DMS114 treated with DMSO at 0.1 percent for 48 hours (cell line): Measurements from ENCODE around the gene GTPBP3.

Source experiments
- DNase-seq: peaks from one replicate; lab custom pipeline; 2025; ENCODE audit not compliant: unreplicated experiment; lab: John Stamatoyannopoulos, UW

Gene GTPBP3

DNA sequence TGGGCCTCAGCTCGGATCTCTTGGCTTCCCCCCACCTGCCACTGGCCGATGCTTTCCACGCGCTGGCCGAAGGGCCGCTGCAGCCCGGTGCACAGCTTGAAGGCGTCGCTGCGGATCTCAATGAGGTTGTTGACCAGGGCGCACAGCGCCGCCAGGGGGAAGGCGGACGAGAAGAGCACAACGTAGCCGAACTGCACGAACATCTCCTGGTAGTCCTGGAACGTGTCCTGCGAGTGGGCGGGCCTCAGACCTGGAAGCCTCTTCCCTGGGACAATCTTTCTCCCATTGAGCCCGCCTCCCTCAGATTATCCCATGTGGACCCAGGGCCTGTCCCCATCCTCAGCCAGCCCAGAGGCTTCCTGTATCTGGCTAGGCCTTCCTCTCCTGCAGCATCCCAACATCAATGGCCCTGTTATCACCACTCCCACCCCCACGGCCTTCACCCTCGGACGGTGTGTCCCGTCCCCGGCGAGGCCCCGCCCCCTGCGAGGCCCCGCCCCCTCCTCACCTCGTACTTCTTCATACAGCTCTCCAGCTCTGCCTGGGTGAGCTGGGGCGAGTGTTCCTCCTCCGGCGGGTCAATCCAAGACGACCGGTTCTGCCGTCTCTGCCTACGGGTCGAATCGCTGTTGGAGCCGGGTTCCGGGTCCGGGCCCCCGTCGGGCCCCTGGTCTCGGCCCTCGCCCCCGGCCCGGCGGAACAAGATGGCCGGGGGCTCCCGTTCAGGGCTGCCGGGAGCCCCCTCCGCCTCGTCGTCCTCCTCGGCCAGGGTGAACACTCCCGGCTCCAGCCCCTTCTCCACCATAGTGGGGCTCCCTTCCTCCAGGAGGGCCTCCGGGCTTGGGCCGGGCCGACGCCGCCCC, 9.5 kb upstream of the GTPBP3 start:
- DNase-seq = no peak

DNA sequence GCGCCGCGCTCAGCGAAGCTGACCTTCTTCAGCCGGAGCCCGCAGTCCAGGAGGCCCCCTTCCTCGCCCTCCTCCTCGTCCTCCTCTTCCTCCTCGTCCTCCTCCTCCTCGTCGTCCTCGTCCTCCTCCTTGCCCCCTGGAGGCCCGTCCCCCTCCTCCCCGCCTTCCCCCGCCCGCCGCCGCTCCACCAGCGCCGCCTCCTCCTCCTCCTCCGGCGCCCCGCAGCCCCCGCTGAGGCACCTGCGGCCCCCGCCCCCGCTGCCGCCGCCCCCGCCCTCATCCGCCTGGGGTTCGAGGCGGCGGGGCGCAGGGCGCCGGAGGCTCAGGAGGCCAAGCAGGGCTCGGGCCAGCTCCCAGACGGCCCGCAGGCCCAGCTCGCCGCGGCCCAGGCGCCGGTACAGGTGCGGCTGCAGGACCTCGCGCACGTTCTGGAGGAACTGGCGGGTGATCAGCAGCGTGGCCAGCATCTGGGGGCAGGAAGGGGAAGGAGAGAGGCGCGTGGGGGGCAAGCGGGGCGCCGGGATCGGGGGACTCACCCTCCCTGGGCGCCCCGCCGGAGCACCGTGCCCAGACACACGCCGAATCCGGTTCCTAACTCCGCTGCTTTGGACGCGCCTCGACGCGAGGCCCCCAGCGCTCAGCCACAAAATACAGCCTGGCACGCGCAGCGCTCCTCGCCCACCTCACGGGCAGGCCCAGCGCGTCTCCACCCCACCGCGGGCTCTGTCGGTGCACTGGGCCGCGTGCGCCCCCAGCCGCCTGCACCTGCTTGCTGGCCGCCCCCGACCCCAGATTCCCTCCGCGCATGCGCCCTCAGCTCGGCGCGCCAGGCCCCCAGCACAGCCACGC, 8.6 kb upstream of the GTPBP3 start:
- DNase-seq = no peak

DNA sequence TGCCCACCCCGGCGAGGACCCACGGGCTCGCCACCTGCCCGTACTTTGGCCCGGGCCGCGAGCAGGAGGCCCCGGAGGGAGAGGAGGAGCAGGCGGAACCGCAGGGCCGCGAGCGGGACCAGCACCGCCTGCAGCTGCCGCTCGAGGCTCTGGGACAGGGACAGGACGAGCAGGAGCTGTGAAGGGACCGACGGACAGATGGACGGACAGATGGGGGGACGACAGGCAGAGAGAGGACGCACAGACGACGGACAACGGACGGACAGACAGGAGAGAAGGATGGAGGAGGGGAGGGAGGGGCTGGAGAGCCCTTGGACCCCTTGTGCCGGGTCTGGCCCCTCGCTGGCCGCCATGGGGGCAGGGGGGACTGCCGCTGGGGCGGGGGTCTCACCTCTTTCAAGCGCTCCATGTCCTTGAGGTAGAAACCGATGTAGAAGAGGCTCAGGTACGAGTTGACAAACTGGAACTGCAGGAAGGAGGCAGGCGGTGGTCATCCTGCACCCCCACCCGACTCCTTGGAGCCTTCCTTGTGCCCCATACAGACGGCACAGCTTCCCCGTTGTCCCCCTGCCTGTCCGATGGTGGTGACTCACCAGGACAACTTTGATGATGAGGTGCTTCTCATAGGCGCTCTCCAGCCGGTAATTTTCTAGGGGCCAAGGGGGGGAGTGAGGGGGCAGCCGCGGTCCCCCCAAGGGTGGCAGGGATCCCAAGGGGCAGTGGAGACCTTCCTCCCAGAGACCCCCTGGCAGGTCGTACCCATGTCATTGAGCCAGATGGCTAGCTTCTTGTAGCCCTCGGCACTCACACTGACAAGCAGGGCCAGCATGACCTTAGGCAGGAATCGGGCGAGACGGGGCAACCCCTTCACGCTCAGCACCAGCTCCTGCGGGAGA, 7.7 kb upstream of the GTPBP3 start:
- no peak for DNase-seq

DNA sequence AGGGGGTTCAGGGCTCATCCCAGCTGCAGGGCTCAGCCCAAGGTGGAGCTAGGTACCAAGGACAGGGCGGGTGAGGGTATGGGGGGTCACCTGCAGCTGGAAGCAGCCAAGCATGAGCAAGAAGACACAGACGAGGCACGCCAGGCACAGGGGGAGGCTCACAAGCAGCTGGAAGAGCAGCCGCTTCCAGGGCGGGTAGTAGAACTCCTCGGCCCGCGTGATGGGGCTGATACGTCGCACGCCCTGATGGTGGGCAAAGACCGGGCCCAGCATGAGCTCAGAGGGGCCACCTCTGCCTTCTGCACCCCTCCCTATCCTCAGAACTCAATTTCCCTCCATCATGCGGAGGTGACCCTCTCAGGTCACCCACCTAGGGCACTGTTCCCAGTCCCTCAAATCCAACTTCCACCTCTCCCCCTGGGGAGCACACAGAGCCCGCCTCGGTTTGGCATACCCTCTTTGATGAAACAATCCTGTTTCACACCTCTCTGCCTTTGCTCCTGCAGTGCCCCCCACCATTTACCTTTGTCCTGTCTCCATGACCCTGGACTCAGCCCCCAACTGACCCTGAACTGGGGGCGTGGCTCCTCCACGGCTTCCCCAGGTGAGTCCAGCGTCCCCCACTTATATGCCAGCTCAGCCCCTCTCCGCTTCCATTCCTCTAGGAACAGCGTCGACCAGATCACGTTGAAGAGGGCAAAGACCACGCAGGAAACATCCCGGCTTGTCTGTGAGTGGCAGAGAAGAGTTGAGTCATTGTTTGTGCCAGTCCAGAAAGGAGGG, 6.9 kb upstream of the GTPBP3 start:
- DNase-seq = no peak

DNA sequence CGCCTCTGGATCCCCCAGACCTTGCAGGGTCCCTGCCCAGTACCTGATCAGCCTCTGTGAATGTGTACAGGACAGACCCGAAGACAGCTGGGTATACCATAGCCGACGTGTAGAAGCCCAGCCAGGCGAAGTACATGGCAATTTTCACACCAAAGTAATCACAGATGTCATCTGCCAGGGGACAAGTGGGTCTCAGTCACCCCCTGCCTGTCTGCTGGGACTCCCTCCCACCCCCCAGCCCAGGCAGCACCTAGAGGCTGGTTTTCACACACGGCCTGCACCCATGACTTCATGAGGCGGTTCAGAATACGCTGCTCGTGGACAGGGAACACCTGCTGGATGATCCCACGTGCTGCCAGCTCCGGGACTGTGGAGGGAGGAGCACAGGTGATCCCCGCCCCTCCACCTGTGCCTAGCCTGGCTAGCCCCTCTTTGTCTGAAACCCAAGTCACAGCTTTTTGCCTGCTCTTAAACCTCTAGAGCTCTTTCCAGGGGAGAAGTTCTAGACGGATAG, 6.3 kb upstream of the GTPBP3 start:
- DNase-seq = no peak

DNA sequence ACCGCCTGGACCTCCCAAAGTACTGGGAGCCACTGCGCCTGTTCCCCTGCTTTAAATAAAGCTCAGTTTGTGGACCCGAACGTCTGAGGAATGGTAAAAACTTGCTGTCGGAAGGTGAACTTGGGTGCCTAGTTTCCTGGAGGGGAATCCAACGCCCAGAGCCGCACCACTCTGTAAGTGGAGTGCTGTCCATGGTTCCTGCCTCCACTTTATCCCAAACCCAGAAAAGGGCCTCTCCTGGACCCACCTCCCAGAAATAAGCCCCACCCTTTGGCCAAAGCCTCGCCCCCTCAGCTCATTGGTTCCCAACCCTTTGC, 5.0 kb upstream of the GTPBP3 start:
- no peak for DNase-seq

DNA sequence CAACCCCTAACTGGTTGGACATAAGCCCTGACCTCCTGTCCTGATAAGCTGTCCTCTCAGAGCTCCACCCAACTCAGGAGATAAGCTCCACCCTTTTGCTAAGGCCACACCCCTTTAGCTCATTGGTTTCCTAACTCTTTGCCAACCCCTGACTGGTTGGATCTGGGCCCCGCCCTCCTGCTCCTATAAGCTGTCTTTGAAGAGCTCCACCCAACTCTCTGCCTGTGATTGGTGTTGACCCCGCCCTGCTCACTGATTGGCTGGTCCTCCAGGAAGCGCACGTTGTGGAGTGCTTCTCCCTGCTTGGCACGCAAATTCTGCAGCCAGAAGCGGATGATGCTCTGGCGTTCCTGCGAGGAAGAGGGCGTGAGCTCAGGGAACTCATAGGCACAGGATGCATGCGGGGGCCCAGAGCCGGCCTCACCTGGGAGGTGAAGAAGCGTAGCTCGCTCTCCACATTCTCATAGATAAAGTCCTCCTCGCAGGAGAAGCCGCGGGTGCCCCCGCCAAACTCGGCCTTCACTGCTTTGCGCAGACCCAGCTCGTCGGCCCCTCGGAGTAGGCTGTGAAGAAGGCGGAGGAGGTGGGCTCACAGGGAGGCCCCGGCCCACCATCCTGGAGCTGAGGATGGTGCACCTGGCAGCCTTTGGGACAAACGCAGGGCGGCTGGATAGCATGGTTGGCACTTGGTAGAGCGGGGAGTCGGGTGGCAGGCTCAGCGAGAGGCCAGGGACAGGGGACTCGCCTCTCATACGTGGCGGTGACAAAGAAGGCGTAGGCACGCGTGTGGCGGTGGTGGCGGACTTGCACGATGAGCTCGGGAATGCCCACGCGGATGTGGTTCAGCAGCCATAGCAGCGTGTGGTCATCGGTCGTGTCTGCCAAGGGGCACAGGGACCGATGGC, 4.4 kb upstream of the GTPBP3 start:
- DNase-seq = peak; percentile 42

DNA sequence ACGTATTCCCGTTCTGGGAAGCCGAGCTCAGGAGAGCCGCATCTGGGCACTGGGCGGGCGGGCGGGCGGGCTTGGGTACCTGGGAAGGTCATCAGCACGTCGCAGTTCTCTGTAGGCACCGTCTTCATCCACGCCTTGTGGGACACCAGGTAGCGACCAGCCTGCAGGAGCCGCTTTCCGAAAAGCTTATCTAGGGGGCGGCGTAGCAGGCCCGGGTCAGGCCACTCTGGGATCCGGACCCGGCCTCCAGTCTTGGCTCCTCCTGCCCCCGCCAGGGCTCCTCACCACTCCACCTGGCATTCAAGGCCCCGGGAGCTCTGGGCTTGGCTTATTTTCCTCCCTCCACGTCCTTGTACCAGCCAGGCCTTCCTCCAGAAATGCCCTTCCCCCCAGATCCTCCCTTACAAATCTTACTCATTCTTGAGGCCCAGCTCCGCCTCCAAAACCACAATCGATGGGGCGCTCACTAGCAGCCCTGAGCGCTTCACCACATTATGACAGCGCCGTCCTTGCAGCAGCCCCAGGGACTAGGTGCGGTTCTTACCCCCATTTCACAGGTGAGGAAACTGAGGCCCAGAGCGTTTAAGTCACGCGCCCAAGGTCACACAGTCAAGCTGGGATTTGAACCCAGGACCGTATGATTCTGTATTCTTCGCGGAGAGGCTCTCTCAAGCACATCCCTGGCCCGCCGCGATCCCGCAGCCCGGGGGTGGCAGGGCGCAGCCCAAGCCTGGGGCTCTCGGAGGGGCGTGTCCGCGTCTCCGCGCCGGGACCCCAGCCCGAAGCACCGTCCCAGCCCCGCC, 3.5 kb upstream of the GTPBP3 start:
- DNase-seq = peak; percentile 15

DNA sequence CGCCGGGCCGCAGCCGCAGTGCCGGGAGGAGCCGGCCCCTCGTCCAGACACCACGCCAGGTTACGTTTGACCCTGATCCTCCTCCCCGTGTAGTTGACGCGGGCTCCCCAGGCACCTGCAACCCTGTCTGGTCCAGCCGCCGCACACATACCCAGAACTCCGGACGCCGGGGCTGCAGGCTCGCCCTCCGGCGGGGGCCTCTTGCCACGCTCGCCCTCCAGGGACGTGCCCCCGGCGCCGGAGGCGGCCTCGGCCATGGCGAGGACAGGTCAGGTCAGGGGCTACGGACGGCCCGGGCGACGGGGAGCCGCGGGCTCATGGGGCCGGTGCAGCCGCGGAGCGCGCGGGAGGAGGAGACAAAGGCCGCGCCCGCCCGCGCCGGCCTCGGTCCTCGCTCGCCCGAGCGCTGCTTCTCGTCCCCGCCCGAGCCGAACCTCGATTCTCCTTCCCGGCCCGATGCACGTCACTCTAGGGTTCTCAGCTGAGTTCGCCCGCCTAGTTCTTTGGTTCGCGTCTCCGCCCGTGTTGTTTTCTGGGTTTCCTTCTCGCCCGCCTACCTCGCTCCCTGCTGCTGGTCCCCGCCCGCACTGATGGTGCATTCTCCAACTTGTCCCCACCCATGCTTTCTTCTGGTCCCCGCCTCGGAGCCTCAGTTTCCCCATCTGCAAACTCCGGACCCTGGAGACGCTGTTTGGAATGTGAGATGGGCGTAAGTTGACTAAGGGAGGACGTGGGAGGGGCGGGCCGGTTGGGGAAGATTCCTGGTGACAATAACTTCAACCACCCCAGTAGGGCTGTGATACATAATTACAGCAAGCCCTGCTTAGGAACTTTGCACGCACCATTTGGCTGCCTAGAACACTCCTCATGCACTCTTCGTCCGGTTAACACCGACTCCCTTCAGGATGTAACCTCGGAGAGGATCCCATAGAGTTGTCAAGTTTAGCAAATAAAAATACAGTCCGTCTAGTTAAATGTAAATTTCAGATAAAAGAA, 2.6 kb upstream of the GTPBP3 start, which contains the start of gene ANO8:
Gene ANO8, minus strand, starts transcription at position 442 of the 996 bp plus-strand sequence. Its CDS starts 185 bp downstream, at position 257.
- peak; percentile 97 for DNase-seq

DNA sequence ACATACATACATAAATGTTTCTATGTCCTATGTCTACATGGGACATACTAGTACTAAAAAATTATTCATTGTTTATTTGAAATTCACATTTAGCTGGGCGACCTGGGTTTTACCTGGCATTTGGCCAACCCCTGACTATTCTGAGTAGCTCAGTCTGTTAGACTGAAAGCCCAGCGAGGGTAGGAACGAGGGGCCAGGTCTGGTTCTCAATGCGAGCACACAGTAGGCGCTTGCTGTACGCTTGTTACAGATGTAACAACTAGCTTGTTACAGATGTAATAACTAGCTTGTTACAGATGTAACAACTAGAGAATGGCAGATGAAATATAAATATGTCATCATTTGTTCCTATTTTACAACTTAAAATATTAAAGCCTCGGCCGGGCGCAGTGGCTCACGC, 1.8 kb upstream of the GTPBP3 start:
- no peak for DNase-seq

DNA sequence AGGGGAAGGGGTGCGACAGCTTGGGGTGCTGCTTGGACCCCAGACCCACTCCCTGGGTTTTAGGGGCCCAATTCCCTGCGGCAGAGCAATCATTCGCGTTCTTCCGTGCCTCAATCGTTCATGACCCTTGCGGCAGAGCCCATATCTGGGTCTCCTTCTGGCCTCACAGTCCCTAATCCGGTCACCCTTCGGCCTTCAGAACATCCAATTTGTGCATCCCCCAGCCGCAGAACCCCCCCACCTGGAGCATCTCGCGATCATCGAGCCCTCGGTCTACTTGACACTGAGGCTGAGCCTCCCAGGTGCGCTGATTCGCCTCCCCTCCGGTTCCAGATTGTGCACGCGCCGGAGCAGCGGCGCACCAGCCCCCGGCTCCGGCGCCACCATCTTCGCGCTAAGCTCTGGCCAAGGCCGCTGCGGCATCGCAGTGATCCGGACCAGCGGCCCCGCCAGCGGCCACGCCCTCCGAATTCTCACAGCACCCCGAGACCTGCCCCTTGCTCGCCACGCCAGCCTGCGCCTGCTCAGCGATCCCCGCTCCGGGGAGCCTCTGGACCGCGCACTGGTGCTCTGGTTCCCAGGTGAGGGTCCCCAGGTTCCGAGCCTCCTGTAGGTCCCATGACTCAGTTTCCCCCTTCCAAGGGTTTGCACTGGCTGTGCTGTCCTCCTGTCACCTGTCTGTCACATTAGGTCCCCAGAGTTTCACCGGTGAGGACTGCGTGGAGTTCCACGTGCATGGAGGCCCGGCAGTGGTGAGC, 501 bp downstream of the GTPBP3 start:
- peak; percentile 31 for DNase-seq

DNA sequence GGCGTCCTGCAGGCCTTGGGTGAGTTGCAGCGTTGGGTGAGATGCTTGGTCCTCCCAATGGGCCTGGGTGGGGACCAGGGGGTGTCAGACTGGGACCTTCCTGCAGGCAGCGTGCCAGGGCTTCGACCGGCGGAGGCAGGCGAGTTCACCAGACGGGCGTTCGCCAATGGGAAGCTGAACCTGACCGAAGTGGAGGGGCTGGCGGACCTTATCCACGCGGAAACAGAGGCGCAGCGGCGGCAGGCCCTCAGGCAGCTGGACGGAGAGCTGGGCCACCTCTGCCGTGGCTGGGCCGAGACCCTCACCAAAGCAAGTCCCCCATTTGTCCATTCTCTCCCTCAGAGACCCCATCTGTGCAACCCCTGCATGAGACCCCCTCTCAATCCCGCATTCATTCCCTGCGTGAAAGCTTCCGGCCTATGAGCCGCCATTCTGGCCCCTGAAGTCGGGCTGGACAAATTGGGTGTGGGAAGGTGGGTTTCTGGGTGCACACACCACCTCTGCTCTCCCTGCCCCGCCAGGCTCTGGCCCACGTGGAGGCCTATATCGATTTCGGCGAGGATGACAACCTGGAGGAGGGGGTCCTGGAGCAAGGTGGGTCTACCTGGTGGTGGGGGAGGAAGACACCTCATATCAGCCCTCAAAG, 1.2 kb downstream of the GTPBP3 start:
- DNase-seq = no peak

DNA sequence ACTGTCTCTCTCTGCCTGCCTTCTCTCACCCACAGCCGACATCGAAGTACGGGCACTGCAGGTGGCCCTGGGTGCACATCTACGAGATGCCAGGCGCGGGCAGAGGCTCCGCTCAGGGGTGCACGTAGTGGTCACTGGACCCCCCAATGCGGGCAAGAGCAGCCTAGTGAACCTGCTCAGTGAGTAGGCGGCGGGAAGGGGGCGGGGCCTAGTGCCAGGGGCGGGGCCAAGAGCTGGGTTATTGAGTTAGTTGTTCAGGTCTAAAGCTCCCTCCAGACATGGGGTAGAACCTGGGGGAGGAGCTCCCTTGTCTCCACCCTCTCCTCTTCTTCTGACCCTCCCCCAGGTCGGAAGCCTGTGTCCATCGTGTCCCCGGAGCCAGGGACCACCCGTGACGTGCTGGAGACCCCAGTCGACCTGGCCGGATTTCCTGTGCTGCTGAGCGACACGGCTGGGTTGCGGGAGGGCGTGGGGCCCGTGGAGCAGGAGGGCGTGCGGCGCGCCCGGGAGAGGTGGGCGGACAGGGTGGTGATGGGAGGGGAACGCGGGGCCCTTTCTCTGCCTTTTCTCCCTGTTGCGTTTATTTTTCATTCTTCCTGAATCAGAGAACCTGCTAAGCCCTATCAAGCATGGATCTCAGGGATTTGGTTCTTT, 1.9 kb downstream of the GTPBP3 start:
- no peak for DNase-seq

DNA sequence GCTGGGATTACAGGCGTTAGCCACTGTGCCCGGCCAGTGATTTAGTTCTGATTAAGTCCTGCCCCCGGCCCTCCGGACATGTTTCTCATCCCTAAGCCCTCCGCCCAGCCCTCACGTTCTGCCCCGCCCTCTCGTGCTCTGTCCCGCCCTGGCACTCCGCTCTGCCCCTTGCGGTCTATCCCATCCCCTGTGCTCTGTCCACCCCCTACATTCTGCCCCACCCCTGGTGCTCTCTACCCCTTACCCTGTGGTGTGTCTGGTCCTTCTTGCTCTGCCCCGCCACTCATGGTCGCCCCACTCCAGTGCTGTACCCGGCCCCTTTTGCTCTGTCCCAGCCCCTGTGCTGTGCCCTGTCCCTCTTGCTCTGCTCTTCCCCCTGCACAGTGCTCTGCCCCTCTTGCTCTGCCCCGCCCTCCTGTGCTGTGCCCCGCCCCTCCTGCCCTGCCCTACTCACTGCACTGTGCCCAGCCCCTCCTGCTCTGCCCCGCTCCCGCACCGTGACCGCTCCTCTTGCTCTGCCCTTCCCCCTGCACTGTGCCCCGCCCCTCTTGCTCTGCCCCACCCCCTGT, 3.0 kb downstream of the GTPBP3 start:
- peak; percentile 36 for DNase-seq

DNA sequence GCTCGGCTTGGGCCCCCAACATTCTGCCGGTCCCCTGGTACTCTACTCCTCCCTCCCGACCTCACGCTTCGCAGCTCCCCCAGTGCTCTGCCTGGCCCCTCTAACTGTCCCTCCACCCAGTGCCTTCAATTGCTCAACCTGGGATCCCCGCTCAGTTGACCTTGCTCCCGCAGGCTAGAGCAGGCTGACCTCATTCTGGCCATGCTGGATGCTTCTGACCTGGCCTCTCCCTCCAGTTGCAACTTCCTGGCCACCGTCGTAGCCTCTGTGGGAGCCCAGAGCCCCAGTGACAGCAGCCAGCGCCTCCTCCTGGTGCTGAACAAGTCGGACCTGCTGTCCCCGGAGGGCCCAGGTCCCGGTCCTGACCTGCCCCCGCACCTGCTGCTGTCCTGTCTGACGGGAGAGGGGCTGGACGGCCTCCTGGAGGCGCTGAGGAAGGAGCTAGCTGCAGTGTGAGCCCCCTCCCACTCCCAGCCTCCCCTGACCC, 3.6 kb downstream of the GTPBP3 start:
- DNase-seq = no peak
